ENCODE data around the gene SNX24.
"Not testable (repeated sequence)": the region's sequence is repeated elsewhere in the genome, so short reads cannot be mapped to it uniquely, and the experiment has no call there.

Gene SNX24

GRCh38 chr5:122968056-122968455 is 122.6 kb downstream of the SNX24 start:
- DNase-seq, result not testable (repeated sequence)

GRCh38 chr5:122971333-122971732 is 125.9 kb downstream of the SNX24 start:
- no peak for DNase-seq

- DNase-seq, result no peak
These were observed 127.5 kb downstream of the SNX24 start for GRCh38 chr5:122972877-122973276.

GRCh38 chr5:122973759-122974158 is 128.3 kb downstream of the SNX24 start:
- not testable (repeated sequence) for DNase-seq

GRCh38 chr5:122974251-122974650 is 128.8 kb downstream of the SNX24 start:
- DNase-seq, result not testable (repeated sequence)

GRCh38 chr5:122977319-122977718 is 131.9 kb downstream of the SNX24 start:
- DNase-seq, result no peak

- no peak for DNase-seq
These were observed 132.7 kb downstream of the SNX24 start for GRCh38 chr5:122978068-122978467.

GRCh38 chr5:122978644-122979297 is 133.4 kb downstream of the SNX24 start:
- DNase-seq, result no peak

- DNase-seq, result no peak
These were observed 136.4 kb downstream of the SNX24 start for GRCh38 chr5:122981846-122982245.

GRCh38 chr5:122982376-122982775 is 137.0 kb downstream of the SNX24 start:
- no peak for DNase-seq

GRCh38 chr5:122984425-122984824 is 139.0 kb downstream of the SNX24 start:
- no peak for DNase-seq

GRCh38 chr5:122985006-122985700 is 139.7 kb downstream of the SNX24 start:
- no peak for DNase-seq

- no peak for DNase-seq
These were observed 140.7 kb downstream of the SNX24 start for GRCh38 chr5:122985954-122986721.

GRCh38 chr5:122996091-122996490 is 150.7 kb downstream of the SNX24 start:
- no peak for DNase-seq

GRCh38 chr5:122997294-122997693 is 151.9 kb downstream of the SNX24 start:
- DNase-seq, result no peak

- no peak for DNase-seq
These were observed 154.6 kb downstream of the SNX24 start for GRCh38 chr5:122999947-123000563.

- DNase-seq, result no peak
These were observed 155.3 kb downstream of the SNX24 start for GRCh38 chr5:123000731-123001130.

- no peak for DNase-seq
These were observed 156.4 kb downstream of the SNX24 start for GRCh38 chr5:123001808-123002207.

GRCh38 chr5:123007182-123007581 is 161.8 kb downstream of the SNX24 start:
- DNase-seq, result no peak

- DNase-seq, result no peak
These were observed 162.3 kb downstream of the SNX24 start for GRCh38 chr5:123007754-123008153.

- DNase-seq, result no peak
These were observed 166.9 kb downstream of the SNX24 start for GRCh38 chr5:123012321-123012720.

- no peak for DNase-seq
These were observed 169.3 kb downstream of the SNX24 start for GRCh38 chr5:123014689-123015088.

- no peak for DNase-seq
These were observed 182.8 kb downstream of the SNX24 start for GRCh38 chr5:123028222-123028621.
